Trophoblast cell (in vitro differentiated cells and primary cell): ENCODE data around the gene AOAH.

Experiments
- DNase-seq, 2 donors: peaks; one replicate each; pipeline ENCODE4 v3.0.0-alpha.2; 2016
- H2AFZ ChIP-seq: 2 replicates; pipeline ENCODE4 v1.6.1; 2013; ENCODE audit warnings: low read length, moderate library complexity, mild to moderate bottlenecking; ENCODE audit not compliant: insufficient read depth, poor library complexity
- H2AK5ac ChIP-seq: 2 replicates; pipeline ENCODE4 v1.6.1; 2013; ENCODE audit warnings: mild to moderate bottlenecking, low read length
- H2BK120ac ChIP-seq: 2 replicates; pipeline ENCODE4 v1.6.1; 2013; ENCODE audit warnings: low read length, mild to moderate bottlenecking, moderate library complexity; ENCODE audit not compliant: insufficient read depth, poor library complexity
- H2BK12ac ChIP-seq: 2 replicates; pipeline ENCODE4 v1.6.1; 2013; ENCODE audit warnings: mild to moderate bottlenecking, low read length, moderate library complexity
- H2BK5ac ChIP-seq: 2 replicates; pipeline ENCODE4 v1.6.1; 2013; ENCODE audit warnings: low read length, low read depth, moderate library complexity, mild to moderate bottlenecking; ENCODE audit not compliant: poor library complexity
- H3K14ac ChIP-seq: 2 replicates; pipeline ENCODE4 v1.6.1; 2013; ENCODE audit warnings: mild to moderate bottlenecking, low read length
- H3K18ac ChIP-seq: 2 replicates; pipeline ENCODE4 v1.6.1; 2013; ENCODE audit warnings: mild to moderate bottlenecking, low read length
- H3K23ac ChIP-seq: 2 replicates; pipeline ENCODE4 v1.6.1; 2013; ENCODE audit warnings: low read length
- H3K27ac ChIP-seq: 2 replicates; pipeline ENCODE4 v1.5.1; 2013; ENCODE audit warnings: low read depth, mild to moderate bottlenecking, inconsistent platforms, low read length, moderate library complexity
- H3K27me3 ChIP-seq: 2 replicates; pipeline ENCODE4 v1.6.1; 2013; ENCODE audit warnings: inconsistent platforms, mild to moderate bottlenecking, low read length, moderate library complexity; ENCODE audit not compliant: insufficient read depth
- H3K36me3 ChIP-seq, 2 experiments: 1 replicate in 1 of 2; 2 replicates in 1 of 2; pipeline ENCODE4 v1.6.1; 2013; ENCODE audit warnings: low read length in 2 of 2, mild to moderate bottlenecking in 2 of 2, moderate library complexity in 1 of 2; ENCODE audit not compliant: insufficient read depth in 2 of 2, control insufficient read depth in 1 of 2
- H3K4ac ChIP-seq: 2 replicates; pipeline ENCODE4 v1.6.1; 2013; ENCODE audit warnings: low read depth, mild to moderate bottlenecking, low read length, moderate library complexity
- H3K4me1 ChIP-seq, 2 experiments: 1 replicate in 1 of 2; 2 replicates in 1 of 2; pipeline ENCODE4 v1.6.1; 2013; ENCODE audit warnings: low read length in 2 of 2, mild to moderate bottlenecking in 2 of 2, moderate library complexity in 1 of 2; ENCODE audit not compliant: insufficient read depth in 2 of 2, control insufficient read depth in 1 of 2
- H3K4me2 ChIP-seq: 2 replicates; pipeline ENCODE4 v1.6.1; 2013; ENCODE audit warnings: inconsistent platforms, mild to moderate bottlenecking, low read length, moderate library complexity
- H3K4me3 ChIP-seq: 2 replicates; pipeline ENCODE4 v1.5.1; 2013; ENCODE audit warnings: mild to moderate bottlenecking, low read depth, low read length, inconsistent platforms
- H3K79me1 ChIP-seq: one replicate; pipeline ENCODE4 v1.6.1; 2013; ENCODE audit warnings: low read length
- H3K79me2 ChIP-seq: 2 replicates; pipeline ENCODE4 v1.6.1; 2013; ENCODE audit warnings: low read length, mild to moderate bottlenecking; ENCODE audit not compliant: control insufficient read depth, insufficient read depth, poor library complexity
- H3K9ac ChIP-seq: 2 replicates; pipeline ENCODE4 v1.6.1; 2013; ENCODE audit warnings: mild to moderate bottlenecking, low read length
- H3K9me3 ChIP-seq: 2 replicates; pipeline ENCODE4 v1.6.1; 2013; ENCODE audit warnings: low read depth, mild to moderate bottlenecking, control low read depth, inconsistent platforms, low read length; ENCODE audit not compliant: insufficient read depth
- H4K12ac ChIP-seq: 2 replicates; pipeline ENCODE4 v1.6.1; 2013; ENCODE audit warnings: low read depth, mild to moderate bottlenecking, low read length, moderate library complexity
- H4K8ac ChIP-seq: 2 replicates; pipeline ENCODE4 v1.6.1; 2013; ENCODE audit warnings: low read depth, mild to moderate bottlenecking, low read length, moderate library complexity
- H4K91ac ChIP-seq: one replicate; pipeline ENCODE4 v1.6.1; 2013; ENCODE audit warnings: low read depth, mild to moderate bottlenecking, low read length, moderate library complexity
- WGBS: extraction: QIAGEN DNeasy Blood & Tissue Kit; methylation state at CpG from one replicate; pipeline ENCODE4 v1.1.7; 2013; ENCODE audit warnings: missing lambda C conversion rate; ENCODE audit not compliant: insufficient read length, insufficient coverage; ENCODE audit errors: extremely low coverage; 5-methylcytosine and 5-hydroxymethylcytosine counted together

AOAH gene

GRCh38 chr7:36607721-36608095 is 116.6 kb downstream of the AOAH start:
- H3K79me2 ChIP-seq = no peaks in the 10 kb centered on the region
- no peak overlapping the region for H3K4ac ChIP-seq
- no peak overlapping the region for H3K9ac ChIP-seq
- no peak overlapping the region for H4K8ac ChIP-seq
- H2BK5ac ChIP-seq = no peak overlapping the region
- H2AK5ac ChIP-seq = no peak overlapping the region
- H3K9me3 ChIP-seq = no peaks in the 10 kb centered on the region
- H3K4me2 ChIP-seq = no peak overlapping the region
- H3K18ac ChIP-seq = no peak overlapping the region
- no peak overlapping the region for H3K27ac ChIP-seq
- no peak overlapping the region for H2BK12ac ChIP-seq
- no peak overlapping the region for H2BK120ac ChIP-seq
- no peak overlapping the region for H2AFZ ChIP-seq
- no peak overlapping the region for H4K12ac ChIP-seq
- no peak overlapping the region for H3K23ac ChIP-seq
- no peak overlapping the region for H4K91ac ChIP-seq
- no CpG with 5 or more reads among the region's 3 CpGs for WGBS
- no peaks in the 10 kb centered on the region for H3K4me1 ChIP-seq
- H3K79me1 ChIP-seq = no peaks in the 10 kb centered on the region
- H3K36me3 ChIP-seq = no peaks in the 10 kb centered on the region
- DNase-seq = no peak
- peak overlapping the region; percentile 11 for H3K4me3 ChIP-seq
- H3K27me3 ChIP-seq = no peaks in the 10 kb centered on the region
- H3K14ac ChIP-seq = no peak overlapping the region

DNA sequence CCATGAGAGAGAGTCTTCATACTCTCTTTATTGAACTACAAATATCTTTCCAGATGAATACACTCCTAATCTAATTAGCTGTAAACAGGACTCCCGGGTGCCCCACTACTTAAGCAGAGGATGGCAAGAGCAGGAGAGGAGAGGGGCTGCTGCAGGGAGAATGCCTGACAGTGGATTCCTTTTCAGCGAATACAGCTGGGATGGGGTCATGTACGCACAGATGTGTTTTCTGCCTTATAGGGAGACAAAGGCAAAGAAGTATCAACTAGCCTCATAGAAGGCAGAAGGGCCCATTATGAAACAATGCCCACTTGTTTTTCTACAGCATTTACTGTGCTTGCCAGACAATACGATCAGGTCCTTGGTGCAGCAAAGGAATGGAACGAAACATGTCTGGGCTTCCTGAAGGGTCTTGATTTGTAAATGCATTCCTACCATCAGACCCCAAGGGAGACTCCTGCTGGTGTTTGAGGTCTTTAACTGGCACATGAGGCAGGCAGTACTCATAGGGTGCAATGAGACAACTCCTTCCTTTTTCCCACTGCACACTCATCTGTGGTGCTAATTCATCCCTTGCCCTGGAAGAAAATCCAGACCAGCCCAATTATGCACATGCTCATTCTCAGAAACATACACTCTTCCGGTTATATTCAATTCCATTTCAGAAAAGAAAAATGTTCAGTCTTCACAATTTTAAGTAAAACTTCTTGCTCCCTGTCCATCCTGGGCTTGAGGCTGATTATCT is 117.1 kb downstream of the AOAH start:
- Histone ChIP-seq H2BK120ac (no peak overlapping the region), H2AFZ (no peak overlapping the region), H3K4ac (no peak overlapping the region), H3K36me3 (no peaks in the 10 kb centered on the region), H2BK12ac (no peak overlapping the region), H3K9me3 (no peaks in the 10 kb centered on the region), H3K18ac (no peak overlapping the region), H2AK5ac (no peak overlapping the region), H3K27me3 (no peaks in the 10 kb centered on the region), H4K8ac (no peak overlapping the region), H3K4me2 (no peak overlapping the region), H3K27ac (no peak overlapping the region), H3K23ac (no peak overlapping the region), H3K9ac (no peak overlapping the region), H3K4me3 (no peak overlapping the region), H4K12ac (no peak overlapping the region), H3K79me2 (no peaks in the 10 kb centered on the region), H3K14ac (no peak overlapping the region), H3K79me1 (no peaks in the 10 kb centered on the region), H2BK5ac (no peak overlapping the region), H3K4me1 (no peaks in the 10 kb centered on the region), H4K91ac (no peak overlapping the region)
- WGBS = no CpG with 5 or more reads among the region's 6 CpGs
- no peak for DNase-seq

DNA sequence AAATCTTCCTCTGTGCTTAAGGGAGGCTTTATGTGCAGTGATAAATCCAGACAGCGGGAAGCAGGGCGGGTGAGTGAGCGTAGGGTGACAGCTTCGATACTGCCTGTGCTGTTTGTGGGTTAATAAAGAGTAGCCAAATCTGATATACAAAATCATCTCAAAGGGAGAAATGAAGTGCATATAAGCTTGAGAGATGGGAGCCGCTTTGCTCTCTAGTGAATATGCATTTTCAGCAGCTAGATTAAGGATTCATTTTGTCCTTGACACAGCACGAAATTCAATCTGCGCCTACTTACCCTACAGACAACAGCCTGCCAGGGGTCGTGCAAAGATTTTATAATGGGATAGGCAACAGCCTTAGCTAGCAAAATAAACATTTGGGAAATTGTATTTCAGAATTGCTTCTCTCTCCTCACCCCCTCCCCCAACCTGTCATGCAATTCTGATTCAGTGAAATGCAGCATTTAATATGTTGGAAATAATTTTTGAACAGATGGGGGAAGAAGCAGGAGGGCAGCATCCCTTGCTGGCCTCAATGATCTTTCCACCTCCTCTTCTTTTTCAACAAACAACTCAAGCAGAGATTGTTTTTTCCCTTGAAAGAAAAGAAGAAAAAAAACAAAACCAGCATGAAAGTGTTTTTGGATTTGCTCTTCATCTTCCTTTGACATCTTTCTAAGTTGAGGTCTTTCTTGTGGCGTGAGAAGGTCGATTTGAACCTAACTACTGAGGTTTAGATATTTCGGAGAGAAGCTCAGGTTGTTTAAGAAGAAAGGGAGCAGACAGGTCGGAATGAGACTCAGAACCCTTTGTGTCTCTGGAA is 117.9 kb downstream of the AOAH start:
- Histone ChIP-seq H3K79me2 (no peaks in the 10 kb centered on the region), H3K36me3 (no peaks in the 10 kb centered on the region), H3K79me1 (no peaks in the 10 kb centered on the region), H3K9ac (no peak overlapping the region), H3K4me1 (no peaks in the 10 kb centered on the region), H3K9me3 (no peaks in the 10 kb centered on the region), H3K18ac (no peak overlapping the region), H4K91ac (no peak overlapping the region), H2AK5ac (no peak overlapping the region), H2BK12ac (no peak overlapping the region), H3K14ac (no peak overlapping the region), H3K27ac (no peak overlapping the region), H4K12ac (no peak overlapping the region), H4K8ac (no peak overlapping the region), H3K27me3 (no peaks in the 10 kb centered on the region), H3K23ac (no peak overlapping the region), H2BK5ac (no peak overlapping the region), H3K4me2 (no peak overlapping the region), H2BK120ac (no peak overlapping the region), H3K4me3 (no peak overlapping the region), H2AFZ (no peak overlapping the region), H3K4ac (no peak overlapping the region)
- no peak for DNase-seq
- no CpG with 5 or more reads among the region's 12 CpGs for WGBS

DNA sequence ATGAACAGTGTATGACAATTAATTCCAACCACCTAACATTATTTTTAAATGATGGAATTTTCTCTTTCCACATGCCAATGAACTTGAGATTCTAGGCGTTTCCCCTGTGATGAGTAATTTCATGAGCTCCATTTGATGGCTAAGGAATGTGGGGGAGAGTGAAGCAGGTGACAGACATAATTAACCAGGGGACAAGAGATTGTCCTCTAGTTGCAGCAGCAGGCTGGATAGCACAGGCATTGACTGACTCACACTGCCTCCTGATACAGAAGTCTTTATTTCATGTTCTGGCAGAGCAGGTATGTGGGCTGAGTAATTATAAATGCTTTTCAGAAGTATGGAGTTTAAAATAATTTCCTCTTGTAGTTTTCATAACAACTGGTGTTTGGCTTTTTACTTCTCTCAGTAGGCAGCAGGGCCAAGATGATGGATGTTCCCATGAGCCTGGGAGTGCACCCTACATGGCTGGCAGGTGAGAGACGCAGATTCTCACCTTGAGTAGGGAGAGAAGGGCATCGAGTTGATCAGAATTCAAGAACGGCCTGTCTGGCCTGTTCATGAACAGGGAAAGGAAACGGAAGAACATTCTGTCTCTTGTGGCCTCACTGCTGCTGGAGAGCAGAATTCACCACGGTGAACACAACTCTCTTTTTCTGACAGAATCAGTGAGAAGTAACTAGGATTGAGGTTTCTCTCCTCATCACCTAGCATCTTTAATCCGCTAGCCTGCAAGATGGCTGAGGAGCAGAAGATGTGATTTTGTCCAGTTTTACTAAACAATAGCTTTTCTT is 118.8 kb downstream of the AOAH start:
- H2AFZ ChIP-seq = no peak overlapping the region
- no peak overlapping the region for H3K23ac ChIP-seq
- no CpG with 5 or more reads among the region's 7 CpGs for WGBS
- H3K9me3 ChIP-seq = no peaks in the 10 kb centered on the region
- H2BK12ac ChIP-seq = no peak overlapping the region
- no peak for DNase-seq
- no peak overlapping the region for H3K14ac ChIP-seq
- H3K4ac ChIP-seq = no peak overlapping the region
- no peak overlapping the region for H3K27ac ChIP-seq
- H3K27me3 ChIP-seq = no peaks in the 10 kb centered on the region
- H4K8ac ChIP-seq = no peak overlapping the region
- no peaks in the 10 kb centered on the region for H3K36me3 ChIP-seq
- no peak overlapping the region for H3K9ac ChIP-seq
- no peak overlapping the region for H2AK5ac ChIP-seq
- H3K18ac ChIP-seq = no peak overlapping the region
- H2BK5ac ChIP-seq = no peak overlapping the region
- H3K4me2 ChIP-seq = no peak overlapping the region
- H3K79me1 ChIP-seq = no peaks in the 10 kb centered on the region
- H4K91ac ChIP-seq = no peak overlapping the region
- H3K4me3 ChIP-seq = no peak overlapping the region
- no peak overlapping the region for H4K12ac ChIP-seq
- no peaks in the 10 kb centered on the region for H3K4me1 ChIP-seq
- H3K79me2 ChIP-seq = no peaks in the 10 kb centered on the region
- no peak overlapping the region for H2BK120ac ChIP-seq
